Activated CD4-positive, CD25-positive, alpha-beta regulatory T cell treated with anti-CD3 and anti-CD28 coated beads, Interleukin-2, amount 50 U/mL, for 72 hours (primary cell): Measurements from ENCODE around the gene ZCCHC7.

Experiments used
- DNase-seq: peaks from one replicate; pipeline ENCODE4 v3.0.0; 2021

Gene ZCCHC7

GRCh38 chr9:37212435-37212834, 92.1 kb downstream of the ZCCHC7 start:
- DNase-seq: no peak

- DNase-seq: no peak
These were observed 95.0 kb downstream of the ZCCHC7 start for GRCh38 chr9:37215381-37215780.

GRCh38 chr9:37215830-37216229, 95.5 kb downstream of the ZCCHC7 start:
- DNase-seq: no peak

GRCh38 chr9:37217161-37217560, 96.8 kb downstream of the ZCCHC7 start:
- DNase-seq: no peak

DNA sequence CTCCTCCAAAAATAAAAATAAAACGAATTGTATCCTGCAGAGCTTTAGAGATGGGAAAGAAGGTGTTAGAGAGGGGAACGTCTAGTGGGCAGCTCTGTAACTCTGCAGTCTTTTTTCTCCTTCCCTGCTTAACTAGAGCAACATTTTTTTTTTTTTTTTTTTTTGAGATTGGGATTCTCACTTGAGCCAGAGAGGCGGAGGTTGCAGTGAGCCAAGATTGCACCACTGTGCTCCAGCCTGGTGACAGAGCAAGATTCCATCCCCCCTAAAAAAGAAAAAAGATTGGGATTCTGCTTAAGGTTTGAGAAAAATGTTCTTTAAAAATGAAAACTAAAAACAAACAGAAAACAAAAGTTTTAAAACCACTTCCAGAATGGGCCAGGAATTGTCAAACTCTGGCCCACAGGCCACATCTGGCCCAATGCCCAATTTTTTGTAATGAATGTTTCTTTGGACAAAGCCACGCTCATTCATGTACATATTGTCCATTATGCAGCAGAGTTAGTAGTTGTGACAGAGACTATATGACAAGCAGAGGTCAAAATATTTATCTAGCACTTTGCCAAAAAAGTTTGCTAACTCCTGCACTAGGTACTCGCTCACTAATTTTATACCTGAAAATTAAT, 98.5 kb downstream of the ZCCHC7 start:
- no peak for DNase-seq

GRCh38 chr9:37220971-37221370, 100.6 kb downstream of the ZCCHC7 start:
- no peak for DNase-seq

GRCh38 chr9:37221489-37222106, 101.2 kb downstream of the ZCCHC7 start:
- no peak for DNase-seq

DNA sequence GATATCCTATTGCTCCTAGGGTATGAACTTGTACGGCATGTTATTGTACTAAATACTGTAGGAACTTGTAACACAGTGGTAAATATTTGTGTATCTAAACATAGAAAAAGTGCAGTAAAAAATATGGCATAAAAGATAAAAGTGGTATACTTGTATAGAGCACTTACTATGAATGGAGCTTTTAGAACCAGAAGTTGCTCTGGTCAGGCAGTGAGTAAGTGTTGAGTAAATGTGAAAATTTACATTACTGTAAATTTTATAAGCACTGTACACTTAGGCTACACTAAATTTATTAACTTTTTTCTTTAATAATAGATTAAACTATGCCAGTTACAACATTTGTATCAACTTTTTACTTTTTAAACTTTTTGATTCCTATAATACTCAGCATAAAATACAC, 109.1 kb downstream of the ZCCHC7 start:
- DNase-seq: no peak

GRCh38 chr9:37229882-37230482, 109.6 kb downstream of the ZCCHC7 start:
- no peak for DNase-seq

DNA sequence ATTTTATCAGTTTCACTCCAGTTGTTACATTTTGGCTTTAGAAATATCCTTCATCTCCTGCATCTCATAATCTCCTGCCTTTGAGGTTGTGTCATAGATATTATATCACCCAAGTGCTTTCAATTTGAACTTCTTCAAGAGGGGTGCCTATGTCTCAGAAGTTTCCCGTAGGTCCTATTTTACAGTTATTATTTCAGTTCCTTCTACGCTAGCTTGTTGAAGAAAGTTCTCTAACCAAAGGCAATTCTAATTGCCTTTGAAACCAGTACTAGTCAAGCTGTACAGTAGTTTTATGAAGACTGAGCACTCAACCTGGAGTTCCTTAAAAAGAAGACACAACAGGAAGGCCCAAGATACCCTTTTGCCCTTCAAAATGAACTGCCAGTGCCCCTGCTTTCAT, 116.4 kb downstream of the ZCCHC7 start:
- DNase-seq: no peak

GRCh38 chr9:37238122-37238521, 117.7 kb downstream of the ZCCHC7 start:
- DNase-seq: no peak

DNA sequence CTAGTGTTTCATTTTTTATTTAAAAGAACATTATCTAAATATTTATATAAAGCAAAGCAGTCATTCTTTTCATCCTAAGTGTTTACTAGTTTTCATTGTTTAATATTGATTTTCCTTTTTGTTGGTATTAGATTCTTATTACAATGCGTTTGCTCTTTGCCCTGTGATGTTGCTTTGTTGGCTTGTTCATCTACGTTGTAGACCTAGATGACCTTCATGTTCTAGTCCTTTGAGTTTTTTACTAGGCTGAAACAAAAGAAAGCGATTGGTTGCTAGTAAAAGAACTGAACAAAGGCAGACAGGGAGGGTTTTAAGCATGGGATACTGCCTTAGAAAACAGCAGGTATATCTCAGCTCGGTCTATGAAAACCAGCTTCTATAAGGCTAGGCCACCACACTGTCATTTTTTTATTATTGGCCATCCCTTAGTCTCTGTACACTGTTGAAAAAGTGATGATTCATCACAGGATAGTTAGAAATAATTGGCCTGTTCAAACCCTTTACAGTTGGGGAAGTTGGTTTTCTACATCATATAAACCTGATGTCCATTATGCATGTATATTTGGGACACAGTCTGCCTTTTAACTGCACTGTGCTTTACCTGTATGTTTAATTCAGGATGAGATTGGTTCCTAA, 119.0 kb downstream of the ZCCHC7 start:
- no peak for DNase-seq

- no peak for DNase-seq
These were observed 119.5 kb downstream of the ZCCHC7 start for GRCh38 chr9:37239921-37240320.

DNA sequence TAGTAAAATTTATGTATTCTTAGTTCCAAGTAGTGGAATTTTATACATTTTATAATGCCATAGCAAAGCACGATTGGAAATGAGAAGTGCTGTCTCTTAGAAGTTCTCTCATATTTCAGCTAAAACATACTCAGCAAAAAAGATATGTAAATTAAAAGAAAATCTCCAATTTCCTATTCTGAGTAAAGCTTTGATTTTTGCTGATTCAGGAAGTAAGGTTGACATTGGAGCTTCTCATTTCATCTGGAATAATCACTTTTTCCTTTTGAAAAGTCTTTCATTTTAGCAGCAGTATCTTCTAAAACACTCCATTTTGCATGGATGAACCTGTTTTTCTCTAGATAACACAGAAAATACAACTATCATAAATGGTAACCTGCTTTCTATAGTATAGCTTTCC, 121.0 kb downstream of the ZCCHC7 start:
- no peak for DNase-seq

DNA sequence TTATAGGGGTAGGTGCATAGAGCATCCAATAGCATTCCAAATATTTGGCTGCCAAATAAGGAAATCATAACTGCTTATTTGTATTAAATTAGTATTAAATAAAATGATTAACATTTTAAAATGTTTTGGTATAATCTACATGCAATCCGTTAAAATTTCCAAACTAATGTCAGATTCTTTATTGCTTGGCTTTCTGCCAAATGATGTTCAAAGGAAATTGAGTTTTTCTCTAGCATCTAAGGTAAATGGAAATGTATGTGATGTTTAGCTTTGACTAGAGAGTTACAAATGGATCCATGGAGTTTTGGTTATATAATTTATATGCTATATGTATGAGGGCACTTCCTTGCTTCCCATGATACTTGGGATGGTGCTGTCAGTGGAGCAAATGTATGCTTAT, 121.7 kb downstream of the ZCCHC7 start:
- no peak for DNase-seq

- no peak for DNase-seq
These were observed 123.4 kb downstream of the ZCCHC7 start for GRCh38 chr9:37243588-37244345.

DNA sequence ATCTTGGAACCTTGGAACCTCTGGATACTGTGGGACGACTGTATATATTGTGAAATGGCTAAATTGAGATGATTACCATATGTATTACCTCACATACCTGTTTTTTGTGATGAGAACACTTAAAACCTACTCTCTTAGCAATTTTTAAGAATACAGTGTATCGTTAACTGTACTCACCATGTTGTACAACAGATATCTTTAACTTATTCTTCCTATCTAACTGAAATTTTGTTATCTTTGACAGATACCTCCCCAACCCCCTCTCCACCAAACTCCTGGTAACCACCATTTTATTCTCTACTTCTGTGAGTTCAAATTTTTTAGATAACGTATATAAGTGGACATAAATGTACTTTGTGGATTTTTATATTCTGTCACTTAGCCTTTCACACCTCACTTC, 126.5 kb downstream of the ZCCHC7 start:
- DNase-seq: no peak

GRCh38 chr9:37248651-37249163, 128.3 kb downstream of the ZCCHC7 start:
- DNase-seq: no peak

GRCh38 chr9:37251452-37251851, 131.1 kb downstream of the ZCCHC7 start:
- no peak for DNase-seq

DNA sequence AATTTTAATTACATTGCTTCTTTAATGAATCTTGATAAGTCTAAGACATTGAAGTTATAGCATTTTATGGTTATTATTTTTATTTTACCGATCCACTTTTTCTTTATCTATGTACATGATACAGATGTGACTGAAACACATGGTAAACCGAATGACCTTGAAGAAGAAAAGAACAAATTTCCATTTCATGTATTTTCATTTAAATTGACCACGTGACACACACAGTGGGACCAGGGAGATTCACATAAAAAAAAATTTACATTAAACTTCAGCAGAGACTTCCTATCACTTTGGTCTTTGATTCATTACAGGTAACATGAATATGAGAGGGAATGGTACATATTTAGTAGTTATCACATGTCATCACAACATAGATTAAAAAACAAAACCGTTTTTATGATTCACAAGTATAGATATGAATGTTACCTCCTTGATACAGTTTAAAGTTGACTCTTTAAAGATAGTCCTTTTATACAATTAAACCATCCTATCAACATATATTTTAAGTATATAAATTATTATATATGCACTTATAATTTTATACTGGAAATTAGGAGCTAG, 133.1 kb downstream of the ZCCHC7 start:
- DNase-seq: no peak

DNA sequence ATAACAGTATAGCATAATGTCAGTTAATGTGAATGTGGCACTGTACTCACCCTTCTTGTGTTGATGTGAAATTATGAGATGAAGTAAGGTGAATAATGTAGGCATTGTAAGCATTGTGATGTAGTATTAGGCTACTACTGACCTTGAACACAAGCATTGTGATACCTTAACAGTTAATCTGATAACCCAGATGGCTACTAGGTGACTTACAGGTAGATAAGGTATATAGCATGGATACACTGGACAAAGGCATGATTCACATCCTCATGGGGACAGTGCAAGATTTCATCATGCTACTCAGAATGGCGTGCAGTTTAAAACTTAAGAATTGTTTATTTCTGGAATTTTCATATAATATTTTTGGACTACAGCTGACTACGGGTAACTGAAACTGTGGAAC, 134.8 kb downstream of the ZCCHC7 start:
- no peak for DNase-seq

DNA sequence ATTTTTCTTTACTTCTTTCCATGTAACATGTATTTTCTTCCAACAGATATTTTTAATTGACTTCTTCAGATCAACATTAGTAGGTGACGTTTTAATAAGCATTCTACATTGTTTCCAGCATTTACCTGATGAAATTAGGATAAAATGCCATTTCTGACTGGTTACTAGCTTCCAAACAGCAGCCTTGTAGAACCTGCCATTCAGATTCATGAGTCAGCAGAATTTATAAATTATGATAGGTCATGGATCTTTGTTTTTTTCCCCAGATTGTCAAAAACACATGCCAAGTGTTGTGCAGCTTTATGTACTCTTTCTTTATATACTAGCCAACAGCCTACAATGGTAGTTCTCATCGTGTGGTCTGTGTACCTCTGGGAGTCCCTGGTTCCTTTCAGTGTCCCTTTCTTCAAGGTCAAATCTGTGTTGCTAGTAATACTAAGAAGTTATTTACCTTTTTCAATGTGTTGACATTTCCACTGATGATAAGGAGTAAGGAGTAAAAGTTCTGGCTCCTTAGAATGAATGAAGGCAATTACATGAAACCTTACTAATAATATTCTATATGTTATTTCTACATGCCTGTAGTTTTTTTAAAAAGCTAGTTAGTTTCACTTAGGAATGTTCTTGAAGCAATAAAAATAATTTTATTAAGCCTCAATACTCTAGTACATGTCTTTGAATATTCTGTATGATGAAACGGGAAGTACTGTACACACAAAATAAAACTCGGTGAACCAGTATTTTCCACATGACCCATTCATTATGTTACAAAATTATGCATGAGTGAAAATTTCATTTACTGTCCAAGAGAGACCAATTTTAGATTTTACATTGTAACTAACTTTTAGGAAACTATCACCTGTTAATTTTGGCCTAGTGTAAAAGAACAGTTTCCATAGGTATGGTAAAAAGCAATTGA, 135.8 kb downstream of the ZCCHC7 start:
- DNase-seq: no peak
